CD4-positive, alpha-beta T cell (primary cell): Measurements from ENCODE around the gene CAPZB. TPM values are rescaled to one million over a fixed set of nuclear protein-coding genes. Genes with fewer than 3 reads are reported as not detected.

Experiments used
- ATAC-seq: fragments of 200-7000 bp; cut with Tn5 transposase; one replicate; pipeline ENCODE4 v1.10.0; 2022; ENCODE audit warnings: mild to moderate bottlenecking; ENCODE audit not compliant: poor library complexity
- CTCF ChIA-PET: fragments of 350-600 bp; sonication (Branson Sonifier 250); formaldehyde crosslinking; loops from one replicate; lab custom pipeline; 2021; ENCODE audit warnings: antibody characterized with exemption, inconsistent platforms; lab: Charles Lee
- POLR2A ChIA-PET: fragments of 350-600 bp; sonication (Branson Sonifier 250); formaldehyde crosslinking; loops from one replicate; lab custom pipeline; 2021; ENCODE audit warnings: antibody characterized with exemption, inconsistent platforms; lab: Charles Lee
- DNase-seq, 14 experiments: peaks; one replicate each; pipeline ENCODE4 v3.0.0-alpha.2; 2013 to 2020; ENCODE audit warnings: mixed read lengths in 2 of 14
- H3K27ac ChIP-seq, 2 donors: one replicate each; pipeline versions ENCODE4 v1.5.1 to v1.7.0; 2013; ENCODE audit warnings: low read length in 2 of 2, low read depth in 1 of 2, mild to moderate bottlenecking in 1 of 2
- H3K27me3 ChIP-seq, 2 experiments: 1 replicate in 1 of 2; 2 replicates in 1 of 2; pipeline versions ENCODE4 v1.6.1 to v1.7.0; 2013; ENCODE audit warnings: low read length in 2 of 2, control low read depth in 1 of 2, mild to moderate bottlenecking in 1 of 2, moderate library complexity in 1 of 2; ENCODE audit not compliant: insufficient read depth in 2 of 2, control insufficient read depth in 1 of 2
- H3K36me3 ChIP-seq: one replicate; pipeline ENCODE4 v1.6.1; 2013; ENCODE audit warnings: low read length, control low read depth; ENCODE audit not compliant: insufficient read depth
- H3K4me1 ChIP-seq: one replicate; pipeline ENCODE4 v1.6.1; 2013; ENCODE audit warnings: low read length, control low read depth; ENCODE audit not compliant: insufficient read depth
- H3K4me3 ChIP-seq: one replicate; pipeline ENCODE4 v1.5.1; 2013; ENCODE audit warnings: mild to moderate bottlenecking, low read length, moderate library complexity
- H3K9me3 ChIP-seq, 2 experiments: 1 replicate in 1 of 2; 2 replicates in 1 of 2; pipeline versions ENCODE4 v1.6.1 to v1.7.0; 2013; ENCODE audit warnings: low read length in 2 of 2, mild to moderate bottlenecking in 2 of 2, control low read depth in 1 of 2, moderate library complexity in 1 of 2; ENCODE audit not compliant: control insufficient read depth in 1 of 2, insufficient read depth in 1 of 2
- H3K27ac Mint-ChIP-seq: one replicate; pipeline ENCODE4 v1.8.0; 2020; ENCODE audit warnings: mixed read lengths
- H3K27me3 Mint-ChIP-seq: one replicate; pipeline ENCODE4 v1.8.0; 2021; ENCODE audit warnings: mixed read lengths
- H3K36me3 Mint-ChIP-seq: one replicate; pipeline ENCODE4 v1.8.0; 2021; ENCODE audit warnings: low read depth, mixed read lengths
- H3K4me1 Mint-ChIP-seq: one replicate; pipeline ENCODE4 v1.8.0; 2021; ENCODE audit warnings: low read depth, mixed read lengths
- H3K4me3 Mint-ChIP-seq: one replicate; pipeline ENCODE4 v1.8.0; 2020; ENCODE audit warnings: mild to moderate bottlenecking, mixed read lengths
- H3K9me3 Mint-ChIP-seq: one replicate; pipeline ENCODE4 v1.8.0; 2020; ENCODE audit warnings: mixed read lengths
- CTCF ChIP-seq: fragments of 200-600 bp; IDR thresholded peaks from one replicate; pipeline ENCODE4 v1.8.0; 2022; ENCODE audit warnings: antibody characterized with exemption, mild to moderate bottlenecking
- intact Hi-C, 2 experiments: fragments of 100-400 bp; cut with DNase I in 1 of 2; cut with micrococcal nuclease in 1 of 2; formaldehyde crosslinking; loops; one replicate each; pipeline versions ENCODE4 v1.15.1 to v1.9.0; 2023 to 2025; cut with DNase I, micrococcal nuclease
- total RNA-seq, 174 experiments: library from RNA in 2 of 174; stranded (reverse) in 2 of 174; gene quantifications; one replicate each; pipeline ENCODE4 v1.2.3 and lab custom pipeline; 2021 to 2026

Gene CAPZB
- total RNA-seq, 2 experiments from 2014 or later = 168 to 173 TPM

DNA sequence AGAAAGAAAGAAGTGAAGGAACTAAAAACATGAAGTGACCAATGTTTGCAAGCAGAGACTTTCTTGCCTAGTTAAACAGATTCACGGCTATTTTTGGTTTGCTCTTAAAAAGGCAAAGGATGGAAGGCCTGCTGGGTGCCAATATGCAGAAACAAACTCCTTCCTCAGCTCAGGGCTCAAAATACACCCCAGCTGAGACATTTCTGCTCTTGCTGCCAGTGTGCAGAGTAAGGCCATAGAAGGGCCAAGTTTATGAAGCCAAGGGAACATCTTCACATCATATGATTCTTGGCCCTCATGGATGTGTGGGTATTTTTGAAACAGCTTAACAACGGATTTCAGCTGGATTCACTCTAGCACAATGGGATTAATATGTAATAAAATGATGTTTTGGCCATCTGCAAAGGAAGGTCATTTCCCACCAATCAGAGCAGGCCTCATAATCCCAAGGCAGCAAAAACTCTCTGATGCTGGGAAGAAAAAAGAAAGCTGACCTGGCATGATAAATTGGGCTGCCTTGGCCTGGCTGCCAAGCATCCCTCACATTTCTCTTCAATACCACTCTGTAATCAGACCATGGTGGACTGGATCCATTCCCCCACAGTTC is 70.7 kb downstream of the CAPZB start:
- Mint-ChIP-seq H3K27ac (peak overlapping the region; percentile 57), H3K4me3 (no peak overlapping the region), H3K36me3 (peaks cover 95% of the 10 kb centered on the region), H3K4me1 (peaks cover 90% of the 10 kb centered on the region), H3K9me3 (no peaks in the 10 kb centered on the region), H3K27me3 (no peaks in the 10 kb centered on the region)
- ChIA-PET POLR2A (no interaction called here), CTCF (interaction anchor here (0.5 kb wide), 1 partner anchor 371 kb away, joined by 3 read pairs; no protein-coding TSS in a partner anchor)
- DNase-seq = no peak
- H3K27ac ChIP-seq = no peak overlapping the region
- no peaks in the 10 kb centered on the region for H3K9me3 ChIP-seq
- intact Hi-C loops = no loop called here
- H3K36me3 ChIP-seq = peaks cover 77% of the 10 kb centered on the region
- ATAC-seq = no peak
- no peak for TF ChIP-seq CTCF
- peaks cover 43% of the 10 kb centered on the region for H3K4me1 ChIP-seq
- no peak overlapping the region for H3K4me3 ChIP-seq
- H3K27me3 ChIP-seq = no peaks in the 10 kb centered on the region

GRCh38 chr1:19413999-19414398 is 71.3 kb downstream of the CAPZB start:
- DNase-seq (no peak), ATAC-seq (no peak)
- H3K36me3 ChIP-seq = peaks cover 77% of the 10 kb centered on the region
- H3K27me3 Mint-ChIP-seq = no peaks in the 10 kb centered on the region
- H3K27ac Mint-ChIP-seq = peak overlapping the region; percentile 57
- peaks cover 95% of the 10 kb centered on the region for H3K36me3 Mint-ChIP-seq
- intact Hi-C loops = no loop called here
- H3K4me3 Mint-ChIP-seq = no peak overlapping the region
- H3K4me1 ChIP-seq = peaks cover 44% of the 10 kb centered on the region
- no peaks in the 10 kb centered on the region for H3K9me3 ChIP-seq
- CTCF ChIA-PET = interaction anchor here (0.5 kb wide), 1 partner anchor 371 kb away, joined by 3 read pairs; no protein-coding TSS in a partner anchor
- POLR2A ChIA-PET = no interaction called here
- no peak for TF ChIP-seq CTCF
- H3K27ac ChIP-seq = no peak overlapping the region
- peaks cover 90% of the 10 kb centered on the region for H3K4me1 Mint-ChIP-seq
- H3K4me3 ChIP-seq = no peak overlapping the region
- H3K27me3 ChIP-seq = no peaks in the 10 kb centered on the region
- no peaks in the 10 kb centered on the region for H3K9me3 Mint-ChIP-seq

GRCh38 chr1:19412654-19413053 is 72.7 kb downstream of the CAPZB start:
- H3K27ac ChIP-seq = no peak overlapping the region
- H3K9me3 ChIP-seq = no peaks in the 10 kb centered on the region
- intact Hi-C loops = no loop called here
- Mint-ChIP-seq H3K27ac (peak overlapping the region; percentile 7), H3K4me1 (peaks cover 90% of the 10 kb centered on the region), H3K9me3 (no peaks in the 10 kb centered on the region), H3K4me3 (no peak overlapping the region), H3K27me3 (no peaks in the 10 kb centered on the region), H3K36me3 (peaks cover 88% of the 10 kb centered on the region)
- ChIA-PET POLR2A (no interaction called here), CTCF (no interaction called here)
- no peaks in the 10 kb centered on the region for H3K27me3 ChIP-seq
- no peak overlapping the region for H3K4me3 ChIP-seq
- peaks cover 76% of the 10 kb centered on the region for H3K36me3 ChIP-seq
- DNase-seq = no peak
- TF ChIP-seq CTCF = no peak
- H3K4me1 ChIP-seq = peaks cover 55% of the 10 kb centered on the region
- ATAC-seq = no peak
